Measurements from ENCODE around the gene ACVR1.

The ACVR1 gene

GRCh38 chr2:157836531-157836930 is 39.6 kb downstream of the ACVR1 start:
- no peak for DNase-seq (ENCODE audit: low spot score)
- in situ Hi-C loops (cut with MboI; ENCODE audit: low pct_unique_long_range_greater_than_20kb, low sequenced_read_pairs, unreplicated experiment): no loop called here
- no peak for TF ChIP-seq CTCF (IDR thresholded peaks at IDR 0.05; ENCODE audit: extremely low read depth, insufficient read depth, missing control alignments)

- no peak for DNase-seq (ENCODE audit: low spot score)
These were observed 40.7 kb downstream of the ACVR1 start for GRCh38 chr2:157835425-157835824.

GRCh38 chr2:157835006-157835405 is 41.1 kb downstream of the ACVR1 start:
- TF ChIP-seq CTCF (IDR thresholded peaks at IDR 0.05; ENCODE audit: extremely low read depth, insufficient read depth, missing control alignments): no peak
- no peak for DNase-seq (ENCODE audit: low spot score)
- in situ Hi-C loops (cut with MboI; ENCODE audit: low pct_unique_long_range_greater_than_20kb, low sequenced_read_pairs, unreplicated experiment): no loop called here

More at GRCh38 chr2:157835425-157835824, 40.7 kb downstream of the ACVR1 start:
- no peak for TF ChIP-seq CTCF (IDR thresholded peaks at IDR 0.05; ENCODE audit: extremely low read depth, insufficient read depth, missing control alignments)
- in situ Hi-C loops (cut with MboI; ENCODE audit: low pct_unique_long_range_greater_than_20kb, low sequenced_read_pairs, unreplicated experiment): no loop called here

- in situ Hi-C loops (cut with MboI; ENCODE audit: low pct_unique_long_range_greater_than_20kb, low sequenced_read_pairs, unreplicated experiment): no loop called here
- no peak for DNase-seq (ENCODE audit: low spot score)
- no peak for TF ChIP-seq CTCF (IDR thresholded peaks at IDR 0.05; ENCODE audit: extremely low read depth, insufficient read depth, missing control alignments)
These were observed 42.4 kb downstream of the ACVR1 start for GRCh38 chr2:157833721-157834120.

- no peak for TF ChIP-seq CTCF (IDR thresholded peaks at IDR 0.05; ENCODE audit: extremely low read depth, insufficient read depth, missing control alignments)
- no peak for DNase-seq (ENCODE audit: low spot score)
- in situ Hi-C loops (cut with MboI; ENCODE audit: low pct_unique_long_range_greater_than_20kb, low sequenced_read_pairs, unreplicated experiment): no loop called here
These were observed 44.4 kb downstream of the ACVR1 start for GRCh38 chr2:157831573-157832315.

GRCh38 chr2:157830696-157831570 is 45.2 kb downstream of the ACVR1 start:
- in situ Hi-C loops (cut with MboI; ENCODE audit: low pct_unique_long_range_greater_than_20kb, low sequenced_read_pairs, unreplicated experiment): no loop called here
- DNase-seq (ENCODE audit: low spot score): no peak

More at GRCh38 chr2:157830696-157831570, 45.2 kb downstream of the ACVR1 start:
- TF ChIP-seq CTCF (IDR thresholded peaks at IDR 0.05; ENCODE audit: extremely low read depth, insufficient read depth, missing control alignments): no peak

Measured in GM13977 (cell line).